Activated CD4-positive, alpha-beta memory T cell treated with anti-CD3 and anti-CD28 coated beads for 36 hours (primary cell): ENCODE data around the gene SSTR3. TPM values are rescaled to one million over a fixed set of nuclear protein-coding genes. Genes with fewer than 3 reads are reported as not detected.

Experiments
- CTCF ChIA-PET: fragments of 350-600 bp; sonication (Branson Sonifier 250); formaldehyde crosslinking; loops from one replicate; lab custom pipeline; 2021; ENCODE audit warnings: antibody characterized with exemption, inconsistent platforms; lab: Charles Lee
- POLR2A ChIA-PET: fragments of 350-600 bp; sonication (Branson Sonifier 250); formaldehyde crosslinking; loops from one replicate; lab custom pipeline; 2021; ENCODE audit warnings: antibody characterized with exemption; lab: Charles Lee
- DNase-seq: peaks from one replicate; pipeline ENCODE4 v3.0.0-alpha.2; 2020
- H3K27ac Mint-ChIP-seq: one replicate; pipeline ENCODE4 v1.8.0; 2021; ENCODE audit warnings: mixed read lengths
- H3K27me3 Mint-ChIP-seq: one replicate; pipeline ENCODE4 v1.8.0; 2021; ENCODE audit warnings: mixed read lengths
- H3K36me3 Mint-ChIP-seq: one replicate; pipeline ENCODE4 v1.8.0; 2021; ENCODE audit warnings: mixed read lengths
- H3K4me1 Mint-ChIP-seq: one replicate; pipeline ENCODE4 v1.8.0; 2021; ENCODE audit warnings: low read depth, mixed read lengths
- H3K4me3 Mint-ChIP-seq: one replicate; pipeline ENCODE4 v1.8.0; 2021; ENCODE audit warnings: mild to moderate bottlenecking, mixed read lengths
- H3K9me3 Mint-ChIP-seq: one replicate; pipeline ENCODE4 v1.8.0; 2021; ENCODE audit warnings: mixed read lengths
- intact Hi-C: fragments of 100-400 bp; cut with micrococcal nuclease; formaldehyde crosslinking; loops from one replicate; pipeline ENCODE4 v1.15.1; 2023
- total RNA-seq, 2 experiments: library from RNA; stranded (reverse); gene quantifications; one replicate each; pipeline ENCODE4 v1.2.3, GENCODE V29; 2021

The SSTR3 gene
- total RNA-seq, 2 experiments from 2014 or later: 8.5 to 9.3 TPM

DNA sequence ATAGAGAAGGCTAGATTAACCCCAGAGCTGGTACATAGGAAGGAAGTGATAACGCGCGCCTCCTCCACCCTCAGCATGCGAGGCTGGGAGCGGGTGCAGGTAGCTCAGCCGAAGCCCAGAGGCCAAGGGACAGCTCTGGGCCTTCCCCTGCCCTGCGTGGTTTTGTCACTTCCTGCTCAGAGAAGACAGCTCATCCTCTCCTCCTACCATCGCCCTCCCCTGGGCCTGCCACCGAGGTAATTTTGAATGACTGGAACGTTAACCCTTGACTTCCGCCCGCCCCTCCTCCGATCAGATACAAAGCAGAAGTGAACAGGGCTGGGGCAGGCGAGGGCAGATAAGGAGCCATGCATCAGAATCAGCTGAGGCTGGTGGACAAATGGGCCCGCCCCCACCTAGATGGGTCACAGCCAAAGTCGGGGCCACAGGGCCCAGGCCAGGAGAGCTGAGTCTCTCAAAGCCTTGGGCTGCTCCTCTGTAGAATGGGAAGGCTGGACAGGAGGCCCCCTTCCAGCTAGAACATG, 30.2 kb upstream of the SSTR3 start:
- Mint-ChIP-seq H3K4me1 (peaks cover 52% of the 10 kb centered on the region), H3K27me3 (no peaks in the 10 kb centered on the region), H3K9me3 (no peaks in the 10 kb centered on the region), H3K4me3 (peak overlapping the region; percentile 99), H3K27ac (peak overlapping the region; percentile 99), H3K36me3 (peaks cover 62% of the 10 kb centered on the region)
- CTCF ChIA-PET: interaction anchor here (0.7 to 12.0 kb wide), 17 partner anchors 9 to 364 kb away, joined by 3 to 193 read pairs (median 4); no protein-coding TSS in a partner anchor
- peak; percentile 97 for DNase-seq
- POLR2A ChIA-PET: interaction anchor here (0.7 to 8.3 kb wide), 21 partner anchors 11 to 714 kb away, joined by 3 to 191 read pairs (median 4); partner anchors contain the start of genes CYTH4, GGA1, IL2RB and KCTD17
- intact Hi-C loops: loop anchor here (1.0 to 10.0 kb wide), 6 partner anchors 12 to 888 kb away; partner anchors contain the start of gene IL2RB

DNA sequence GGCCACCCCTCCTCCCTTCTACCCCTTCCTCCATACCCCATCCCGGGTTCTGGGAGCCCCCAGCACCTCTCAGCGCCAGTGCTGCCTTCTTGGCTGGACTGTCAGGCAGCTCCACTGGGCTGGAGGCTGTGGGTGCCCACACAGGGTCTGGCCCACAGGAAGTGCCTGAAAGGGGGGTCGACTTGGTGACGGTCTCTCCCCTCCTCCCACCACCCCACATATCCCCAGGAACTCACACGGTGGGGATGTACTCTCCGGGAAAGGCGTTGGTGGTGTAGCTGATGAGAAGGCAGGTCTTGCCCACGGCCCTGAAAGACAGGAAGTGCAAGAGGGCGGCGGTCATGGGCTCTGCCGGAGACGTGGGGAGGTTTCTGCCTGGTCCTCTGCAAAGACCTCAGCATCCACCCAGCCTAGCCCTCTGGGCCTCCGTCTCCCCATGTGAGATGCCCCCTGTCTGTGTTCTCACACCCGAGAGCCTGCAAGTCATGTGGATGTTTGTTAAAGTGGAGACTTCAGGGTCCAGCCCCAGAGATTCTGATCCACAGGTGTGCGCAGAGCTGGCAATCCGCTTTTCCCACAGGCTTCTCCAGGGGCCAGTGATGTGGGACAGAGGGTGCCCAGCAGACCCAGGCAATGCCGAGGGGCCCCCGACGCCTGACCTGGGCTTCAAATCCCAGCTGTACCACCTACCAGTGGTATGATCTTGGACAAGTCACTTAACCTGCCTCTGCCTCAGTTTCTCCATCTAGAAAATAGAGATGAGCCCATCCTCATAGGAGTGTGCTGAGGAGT, 29.3 kb upstream of the SSTR3 start:
- CTCF ChIA-PET: interaction anchor here (0.5 to 12.0 kb wide), 12 partner anchors 10 to 351 kb away, joined by 3 to 193 read pairs (median 4); no protein-coding TSS in a partner anchor
- Mint-ChIP-seq H3K4me3 (peak overlapping the region; percentile 99), H3K36me3 (peaks cover 70% of the 10 kb centered on the region), H3K27ac (peak overlapping the region; percentile 99), H3K4me1 (peaks cover 61% of the 10 kb centered on the region), H3K27me3 (no peaks in the 10 kb centered on the region), H3K9me3 (no peaks in the 10 kb centered on the region)
- DNase-seq: peak; percentile 73
- POLR2A ChIA-PET: interaction anchor here (0.7 to 8.3 kb wide), 20 partner anchors 10 to 367 kb away, joined by 3 to 191 read pairs (median 4); partner anchors contain the start of genes CYTH4, GGA1, IL2RB and KCTD17
- intact Hi-C loops: loop anchor here (1.0 to 10.0 kb wide), 6 partner anchors 11 to 887 kb away; partner anchors contain the start of gene IL2RB

- no peaks in the 10 kb centered on the region for H3K27me3 Mint-ChIP-seq
- peaks cover 67% of the 10 kb centered on the region for H3K4me1 Mint-ChIP-seq
- ChIA-PET CTCF (interaction anchor here (0.6 to 12.0 kb wide), 5 partner anchors 10 to 162 kb away, joined by 3 to 193 read pairs (median 11); no protein-coding TSS in a partner anchor), POLR2A (interaction anchor here (1.5 to 8.3 kb wide), 4 partner anchors 10 to 119 kb away, joined by 4 to 191 read pairs (median 55); no protein-coding TSS in a partner anchor)
- intact Hi-C loops: loop anchor here (5.0 to 10.0 kb wide), 2 partner anchors 94 to 886 kb away; partner anchors contain the start of gene IL2RB
- no peaks in the 10 kb centered on the region for H3K9me3 Mint-ChIP-seq
- DNase-seq: peak; percentile 51
- H3K27ac Mint-ChIP-seq: peak overlapping the region; percentile 99
- peaks cover 76% of the 10 kb centered on the region for H3K36me3 Mint-ChIP-seq
- peak overlapping the region; percentile 99 for H3K4me3 Mint-ChIP-seq
Observed at GRCh38 chr22:37240941-37241320, 28.7 kb upstream of the SSTR3 start.

DNA sequence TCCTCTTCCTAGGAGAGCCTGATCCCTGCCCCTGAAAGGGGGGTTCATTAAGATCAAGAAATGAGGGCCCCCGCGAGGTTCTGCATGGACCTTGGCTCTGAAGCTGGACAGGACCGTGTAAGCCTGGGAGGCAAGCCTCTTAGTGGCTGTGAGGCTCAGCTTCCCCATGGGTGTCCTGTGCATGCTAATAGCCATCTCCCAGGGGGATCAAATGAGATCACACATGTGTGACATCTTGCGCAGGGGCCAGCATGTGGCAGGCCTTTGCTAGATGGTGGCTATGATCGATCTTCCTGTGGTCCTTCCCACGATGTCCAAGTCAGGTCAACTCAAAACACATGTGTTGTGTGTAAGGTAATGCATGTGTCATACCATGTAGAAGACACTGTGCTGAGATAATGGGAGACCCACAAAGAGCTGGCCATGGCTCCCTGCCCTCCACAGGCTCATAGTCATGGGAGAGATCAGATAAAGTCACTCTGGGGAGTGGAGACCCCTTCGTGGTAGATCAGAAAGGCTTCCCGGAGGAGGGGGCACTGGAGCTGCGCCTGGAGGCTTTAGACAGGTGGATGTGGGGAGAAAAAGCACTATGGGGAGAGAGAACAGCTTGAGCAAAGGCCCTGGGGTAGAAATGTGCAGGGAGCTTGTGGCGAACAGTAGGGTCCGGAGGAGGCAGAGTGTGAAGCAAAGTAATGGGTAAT, 28.1 kb upstream of the SSTR3 start:
- intact Hi-C loops: loop anchor here (5.0 to 10.0 kb wide), 2 partner anchors 93 to 886 kb away; partner anchors contain the start of gene IL2RB
- DNase-seq: no peak

DNA sequence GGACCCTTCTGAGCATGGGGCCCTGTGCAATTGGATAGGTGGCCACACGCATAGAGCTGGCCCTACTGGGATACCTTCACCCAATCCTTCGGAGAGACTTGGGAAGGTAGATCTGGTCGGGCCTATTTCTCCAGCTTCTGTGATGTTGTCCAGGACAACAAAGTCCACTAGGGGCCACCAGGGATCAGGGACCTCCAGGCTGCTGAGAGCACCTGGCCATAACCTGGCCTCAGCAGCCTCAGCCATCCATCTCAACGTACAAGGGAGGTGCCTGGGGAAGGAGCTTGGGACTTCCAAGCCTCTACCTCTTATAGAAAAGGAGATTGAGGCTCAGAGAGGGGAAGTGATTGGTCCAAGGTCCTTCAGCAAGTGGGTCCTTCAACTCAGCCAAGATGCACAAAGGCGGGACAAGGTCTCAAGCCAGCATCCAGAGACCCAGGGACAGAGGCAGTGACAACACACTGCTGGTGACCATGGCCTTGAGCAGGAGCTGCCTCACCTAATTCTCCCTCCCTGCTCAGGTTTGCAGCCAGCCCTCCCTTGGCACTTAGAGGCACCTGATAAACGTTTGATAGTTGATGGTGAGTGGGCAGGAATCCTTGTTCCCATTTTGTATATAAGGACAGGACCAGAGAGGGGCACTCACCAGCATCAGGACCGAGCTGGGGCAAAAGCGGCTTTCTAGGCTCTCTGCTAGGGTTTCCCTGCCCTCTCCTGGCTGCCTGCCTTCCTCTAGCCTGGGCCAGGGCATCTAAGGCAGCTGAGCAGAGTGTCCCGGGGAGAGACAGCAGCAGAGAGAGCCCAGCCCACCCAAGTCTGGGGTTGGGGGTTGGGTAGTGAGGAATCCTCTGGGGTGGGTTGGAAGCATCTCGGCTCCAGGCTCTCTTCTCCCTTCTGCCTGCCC, 27.3 kb upstream of the SSTR3 start:
- Mint-ChIP-seq H3K4me3 (peak overlapping the region; percentile 99), H3K4me1 (peaks cover 74% of the 10 kb centered on the region), H3K36me3 (peaks cover 90% of the 10 kb centered on the region), H3K27me3 (no peaks in the 10 kb centered on the region), H3K27ac (peak overlapping the region; percentile 99), H3K9me3 (no peaks in the 10 kb centered on the region)
- no peak for DNase-seq
- CTCF ChIA-PET: interaction anchor here (0.7 to 12.0 kb wide), 6 partner anchors 8 to 198 kb away, joined by 3 to 193 read pairs (median 5); no protein-coding TSS in a partner anchor
- POLR2A ChIA-PET: interaction anchor here (0.9 to 8.3 kb wide), 6 partner anchors 8 to 118 kb away, joined by 3 to 191 read pairs (median 10); no protein-coding TSS in a partner anchor
- intact Hi-C loops: loop anchor here (5.0 to 10.0 kb wide), 2 partner anchors 92 to 885 kb away; partner anchors contain the start of gene IL2RB

More for the DNA sequence above, 28.1 kb upstream of the SSTR3 start:
- H3K36me3 Mint-ChIP-seq: peaks cover 81% of the 10 kb centered on the region
- no peaks in the 10 kb centered on the region for H3K9me3 Mint-ChIP-seq
- H3K4me3 Mint-ChIP-seq: peak overlapping the region; percentile 99
- ChIA-PET CTCF (interaction anchor here (0.6 to 12.0 kb wide), 5 partner anchors 9 to 162 kb away, joined by 3 to 193 read pairs (median 11); no protein-coding TSS in a partner anchor), POLR2A (interaction anchor here (1.1 to 8.3 kb wide), 5 partner anchors 8 to 119 kb away, joined by 3 to 191 read pairs (median 17); no protein-coding TSS in a partner anchor)
- H3K27ac Mint-ChIP-seq: peak overlapping the region; percentile 99
- peaks cover 73% of the 10 kb centered on the region for H3K4me1 Mint-ChIP-seq
- no peaks in the 10 kb centered on the region for H3K27me3 Mint-ChIP-seq

DNA sequence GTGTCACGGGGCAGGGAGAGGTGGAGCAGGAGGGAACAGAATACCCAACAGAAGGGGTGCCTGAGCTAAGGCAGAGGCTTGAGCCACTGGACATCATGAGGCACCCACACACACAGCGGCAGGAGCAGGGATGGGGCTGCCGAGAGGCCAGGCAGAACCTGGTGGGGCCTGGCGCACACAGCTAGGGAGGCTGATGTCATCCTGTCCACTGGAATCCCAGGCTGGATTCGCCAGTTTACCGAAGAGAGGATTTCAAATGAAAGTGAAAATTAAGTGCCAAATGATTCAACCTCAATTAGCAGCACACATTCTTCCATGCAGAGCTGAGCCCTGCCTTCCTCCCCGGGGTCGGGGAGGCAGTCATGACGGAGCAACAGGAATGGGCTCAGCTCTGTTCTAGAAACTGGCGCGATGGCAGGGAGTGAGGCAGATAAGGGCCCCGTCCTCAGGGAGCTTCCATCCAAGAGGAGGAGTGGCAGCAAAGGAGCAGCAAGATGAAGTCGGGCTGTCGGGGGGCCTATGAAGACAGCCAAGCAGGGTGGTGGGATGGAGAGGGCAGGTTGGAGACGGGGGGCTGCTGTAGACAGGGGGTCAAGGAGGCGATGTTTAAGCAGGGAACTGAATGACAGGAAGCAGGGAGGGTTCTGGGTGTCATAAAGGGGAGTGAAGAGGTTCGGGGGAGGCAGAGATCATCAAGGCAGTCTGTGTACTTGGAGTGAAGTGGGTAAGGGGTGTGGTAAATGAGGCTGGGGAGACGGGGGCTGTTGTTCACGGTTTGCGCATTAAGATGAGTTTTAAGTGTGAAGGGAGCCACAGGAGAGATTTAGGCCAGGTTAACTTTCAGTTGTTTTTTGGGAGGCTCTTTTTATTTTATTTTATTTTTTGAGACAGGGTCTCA, 25.3 kb upstream of the SSTR3 start:
- intact Hi-C loops: loop anchor here (1.0 kb wide), 1 partner anchor 7 kb away; no protein-coding TSS in a partner anchor
- peak overlapping the region; percentile 99 for H3K4me3 Mint-ChIP-seq
- ChIA-PET CTCF (interaction anchor here (0.6 to 12.0 kb wide), 6 partner anchors 8 to 329 kb away, joined by 3 to 193 read pairs (median 3); partner anchors contain the start of gene IL2RB), POLR2A (interaction anchor here (0.6 to 8.3 kb wide), 3 partner anchors 6 to 1077 kb away, joined by 3 to 191 read pairs (median 93); partner anchors contain the start of gene APOL3)
- DNase-seq: peak; percentile 20
- peaks cover 92% of the 10 kb centered on the region for H3K36me3 Mint-ChIP-seq
- H3K9me3 Mint-ChIP-seq: no peaks in the 10 kb centered on the region
- peak overlapping the region; percentile 99 for H3K27ac Mint-ChIP-seq
- H3K27me3 Mint-ChIP-seq: no peaks in the 10 kb centered on the region
- H3K4me1 Mint-ChIP-seq: peaks cover 86% of the 10 kb centered on the region

GRCh38 chr22:37235897-37236607, 23.8 kb upstream of the SSTR3 start:
- intact Hi-C loops: no loop called here
- Mint-ChIP-seq H3K27ac (peak overlapping the region; percentile 99), H3K4me3 (peak overlapping the region; percentile 62), H3K27me3 (no peaks in the 10 kb centered on the region), H3K9me3 (no peaks in the 10 kb centered on the region), H3K4me1 (peaks cover 97% of the 10 kb centered on the region), H3K36me3 (peaks cover 91% of the 10 kb centered on the region)
- no peak for DNase-seq
- POLR2A ChIA-PET: no interaction called here
- CTCF ChIA-PET: no interaction called here

DNA sequence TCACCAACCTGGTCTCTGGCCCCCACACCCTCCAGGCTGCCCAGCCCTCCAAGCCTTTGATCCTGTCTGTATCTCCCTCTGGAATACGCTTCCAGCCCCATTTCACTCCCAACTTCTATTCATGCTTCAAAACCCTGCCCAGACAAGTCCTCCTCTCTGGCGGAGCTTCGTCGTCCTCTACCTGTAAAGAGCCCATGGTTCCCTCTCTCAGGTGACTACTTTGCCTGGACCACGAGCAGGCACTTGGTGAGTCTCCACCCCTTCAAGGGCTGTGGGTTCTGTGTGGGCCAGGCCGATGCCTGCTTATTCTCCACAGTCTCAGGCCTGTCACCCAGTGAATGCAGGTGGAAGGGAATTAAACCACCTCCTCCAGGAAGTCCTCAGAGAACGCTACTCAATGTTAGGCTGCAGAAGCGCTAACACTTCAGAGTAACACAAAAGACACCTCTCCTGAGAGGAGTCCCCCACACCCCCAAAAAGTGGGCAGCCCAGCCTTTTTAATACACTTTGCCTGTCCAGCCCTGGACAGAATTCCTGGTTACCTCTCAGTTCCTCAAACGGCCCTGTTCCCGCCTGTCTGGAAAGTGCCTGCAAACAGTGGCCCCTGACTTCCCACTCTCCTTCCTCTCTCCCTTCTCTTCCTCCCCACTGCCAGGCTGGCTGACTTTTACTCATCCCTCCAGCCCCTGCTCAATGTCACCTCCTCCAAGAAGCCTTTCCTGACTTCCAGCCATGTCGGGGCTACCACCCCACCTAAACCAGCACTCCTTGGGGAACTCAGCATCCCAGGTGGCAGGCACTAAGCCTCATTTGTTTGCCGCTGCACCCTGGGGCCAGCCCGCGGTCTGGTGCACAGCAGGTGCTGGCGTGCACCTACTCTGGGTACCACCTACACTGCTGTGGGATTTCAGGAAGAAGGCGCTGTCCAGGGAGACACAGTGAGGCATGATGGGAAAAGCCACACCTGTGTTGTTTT, 22.7 kb upstream of the SSTR3 start:
- Mint-ChIP-seq H3K9me3 (no peaks in the 10 kb centered on the region), H3K36me3 (peaks cover 84% of the 10 kb centered on the region), H3K4me1 (peaks cover 96% of the 10 kb centered on the region), H3K4me3 (peak overlapping the region; percentile 45), H3K27me3 (no peaks in the 10 kb centered on the region), H3K27ac (peak overlapping the region; percentile 99)
- POLR2A ChIA-PET: interaction anchor here (7.5 kb wide), 1 partner anchor 6 kb away, joined by 191 read pairs; the partner anchor contains the start of gene RAC2
- DNase-seq: no peak
- CTCF ChIA-PET: no interaction called here
- intact Hi-C loops: no loop called here
